Thymus (tissue), 11 donors: ENCODE results near the gene TPCN1. TPM values are rescaled to one million over a fixed set of nuclear protein-coding genes. Genes with fewer than 3 reads are reported as not detected.

Source experiments
- DNase-seq, 9 donors: peaks; one replicate each; pipeline ENCODE4 v3.0.0-alpha.2; 2013; ENCODE audit warnings: low spot score in 9 of 9, low read depth in 6 of 9, missing footprints in 1 of 9
- H3K27ac ChIP-seq, 2 donors: one replicate each; pipeline ENCODE4 v1.5.1; 2013; ENCODE audit warnings: control low read depth in 1 of 2, low read depth in 1 of 2, low read length in 1 of 2, mild to moderate bottlenecking in 1 of 2, moderate library complexity in 1 of 2
- H3K27me3 ChIP-seq, 2 donors: one replicate each; pipeline ENCODE4 v1.5.1; 2013; ENCODE audit warnings: low read length in 1 of 2; ENCODE audit not compliant: control insufficient read depth in 2 of 2, insufficient read depth in 1 of 2
- H3K36me3 ChIP-seq, 2 donors: one replicate each; pipeline ENCODE4 v1.5.1; 2013; ENCODE audit warnings: low read length in 1 of 2, mild to moderate bottlenecking in 1 of 2, moderate library complexity in 1 of 2; ENCODE audit not compliant: control insufficient read depth in 2 of 2, insufficient read depth in 2 of 2
- H3K4me1 ChIP-seq, 2 donors: one replicate each; pipeline ENCODE4 v1.5.1; 2013; ENCODE audit warnings: low read length in 2 of 2; ENCODE audit not compliant: control insufficient read depth in 2 of 2, insufficient read depth in 2 of 2
- H3K4me3 ChIP-seq, 2 donors: one replicate each; pipeline ENCODE4 v1.5.1; 2013; ENCODE audit warnings: low read length in 2 of 2, control low read depth in 1 of 2, mild to moderate bottlenecking in 1 of 2
- H3K9me3 ChIP-seq, 2 donors: one replicate each; pipeline ENCODE4 v1.5.1; 2013; ENCODE audit warnings: low read length in 1 of 2, mild to moderate bottlenecking in 1 of 2; ENCODE audit not compliant: control insufficient read depth in 2 of 2, insufficient read depth in 1 of 2
- WGBS: extraction: QIAGEN DNeasy Blood & Tissue Kit; methylation state at CpG from one replicate; pipeline ENCODE4 v1.1.7; 2013; 5-methylcytosine and 5-hydroxymethylcytosine counted together
- polyA plus RNA-seq: library from polyadenylated mRNA; stranded (reverse); fragments of 200-250 nt; gene quantifications from one replicate; pipeline ENCODE4 v1.2.3, GENCODE V29; 2013
- total RNA-seq: library from RNA; stranded (reverse); fragments of 120-200 nt; gene quantifications from one replicate; pipeline ENCODE4 v1.2.4, GENCODE V29; 2013
- donor health status: healthy.

TPCN1 gene
- total and polyA plus RNA-seq, 2 donors = 4.2 to 16.7 TPM

GRCh38 chr12:113314121-113314529 lies 92.9 kb downstream of the TPCN1 start:
- Histone ChIP-seq H3K4me3 (no peak overlapping the region), H3K9me3 (peaks cover 0 to 1% of the 10 kb centered on the region in 2 donors), H3K36me3 (peaks cover 81 to 99% of the 10 kb centered on the region in 2 donors), H3K27ac (no peak overlapping the region), H3K4me1 (no peaks in the 10 kb centered on the region), H3K27me3 (no peaks in the 10 kb centered on the region)
- DNase-seq = no peak
- 95% methylated on average over 7 of the region's 7 CpGs for WGBS

DNA sequence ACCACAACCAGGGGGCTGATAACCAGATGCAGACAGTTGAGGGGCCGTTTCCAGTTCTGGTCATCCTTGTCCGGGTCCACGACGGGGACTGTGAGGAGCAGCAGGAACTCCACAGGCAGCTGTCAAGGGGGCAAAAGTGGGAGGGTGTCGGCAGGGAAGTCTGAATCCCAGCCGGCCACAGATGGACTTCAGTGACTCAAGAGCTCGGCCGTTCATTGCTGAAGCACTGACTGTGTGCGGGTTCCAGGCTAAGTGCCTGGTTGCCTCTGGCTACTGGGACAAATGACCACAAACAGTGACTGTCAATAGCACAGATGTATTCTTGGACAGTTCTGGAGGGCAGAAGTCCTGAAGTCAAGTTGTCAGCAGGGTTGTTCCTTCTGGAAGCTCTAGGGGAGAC lies 94.1 kb downstream of the TPCN1 start:
- Histone ChIP-seq H3K36me3 (peaks cover 79 to 99% of the 10 kb centered on the region in 2 donors), H3K27me3 (no peaks in the 10 kb centered on the region), H3K4me1 (no peaks in the 10 kb centered on the region), H3K27ac (no peak overlapping the region), H3K4me3 (no peak overlapping the region), H3K9me3 (peaks cover 0 to 1% of the 10 kb centered on the region in 2 donors)
- no peak for DNase-seq
- WGBS = 98% methylated on average over 9 of the region's 9 CpGs

DNA sequence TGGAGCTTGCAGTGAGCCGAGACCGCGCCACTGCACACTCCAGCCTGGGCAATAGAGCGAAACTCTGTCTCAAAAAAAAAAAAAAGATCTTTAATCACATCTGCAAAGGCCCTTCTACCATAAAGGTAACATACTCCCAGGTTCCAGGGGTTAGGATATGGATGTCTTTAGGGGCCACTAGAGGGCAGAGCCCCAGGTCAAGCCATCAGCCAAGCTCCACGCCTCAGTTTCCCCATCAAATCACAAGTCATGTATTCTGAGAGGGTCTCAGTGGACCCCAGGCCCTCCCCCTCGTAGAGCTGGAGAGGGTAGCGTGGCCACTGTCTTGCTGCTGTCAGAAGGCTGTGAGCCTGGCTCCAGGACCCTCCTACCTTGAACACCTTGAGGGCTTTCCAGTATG lies 94.9 kb downstream of the TPCN1 start:
- H3K4me1 ChIP-seq = no peaks in the 10 kb centered on the region
- H3K36me3 ChIP-seq = peaks cover 80 to 100% of the 10 kb centered on the region in 2 donors
- H3K9me3 ChIP-seq = peaks cover 0 to 5% of the 10 kb centered on the region in 2 donors
- H3K27ac ChIP-seq = no peak overlapping the region
- no peaks in the 10 kb centered on the region for H3K27me3 ChIP-seq
- WGBS = 99% methylated on average over 7 of the region's 7 CpGs
- H3K4me3 ChIP-seq = no peak overlapping the region
- DNase-seq = no peak

DNA sequence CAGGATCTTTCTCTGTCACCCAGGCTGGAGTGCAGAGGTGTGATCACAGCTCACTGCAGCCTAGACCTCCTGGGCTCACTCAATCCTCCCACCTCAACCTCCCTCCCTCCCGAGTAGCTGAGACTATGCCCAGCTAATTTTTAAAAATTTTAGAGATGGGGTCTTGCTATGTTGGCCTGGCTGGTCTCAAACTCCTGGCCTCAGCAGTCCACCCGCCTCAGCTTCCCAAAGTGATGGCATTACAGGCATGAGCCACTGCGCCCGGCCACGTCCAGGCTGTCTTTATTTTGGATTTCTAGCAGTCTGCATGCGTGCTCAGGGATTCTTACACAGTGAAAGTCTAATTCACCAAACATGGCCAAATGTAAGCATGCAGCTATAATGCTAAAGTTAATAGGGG lies 95.9 kb downstream of the TPCN1 start:
- peaks cover 0 to 7% of the 10 kb centered on the region in 2 donors for H3K9me3 ChIP-seq
- no peaks in the 10 kb centered on the region for H3K4me1 ChIP-seq
- no peak overlapping the region for H3K27ac ChIP-seq
- no peak overlapping the region for H3K4me3 ChIP-seq
- H3K36me3 ChIP-seq = peaks cover 77 to 98% of the 10 kb centered on the region in 2 donors
- 97% methylated on average over 6 of the region's 6 CpGs for WGBS
- no peaks in the 10 kb centered on the region for H3K27me3 ChIP-seq
- no peak for DNase-seq

DNA sequence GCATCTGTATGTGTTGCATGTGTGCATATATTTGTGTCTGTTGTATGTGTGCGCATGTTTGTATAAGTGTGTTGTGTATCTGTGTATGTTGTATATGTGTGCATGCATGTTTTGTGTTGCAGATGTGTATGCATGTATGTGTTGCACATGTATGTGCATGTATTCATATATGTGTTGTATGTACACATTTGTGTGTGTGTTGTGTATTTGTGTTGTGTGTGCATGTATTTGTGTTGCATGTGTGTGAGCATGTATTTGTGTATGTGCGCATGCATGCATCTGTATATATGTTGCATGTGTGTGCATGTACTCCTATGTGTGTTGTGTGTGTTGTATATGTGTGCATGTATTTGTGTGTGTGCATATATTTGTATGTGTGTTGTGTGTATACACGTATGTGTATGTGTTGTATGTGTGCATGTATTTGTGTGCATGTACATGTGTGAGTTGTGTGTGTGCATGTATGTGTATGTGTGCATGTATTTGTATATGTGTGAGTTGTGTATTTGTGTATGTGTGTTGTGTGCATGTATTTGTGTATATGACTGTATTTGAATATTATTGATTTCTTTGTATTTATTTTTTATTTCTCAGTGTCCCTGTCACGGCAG lies 96.9 kb downstream of the TPCN1 start:
- H3K27ac ChIP-seq = no peak overlapping the region
- peaks cover 76 to 98% of the 10 kb centered on the region in 2 donors for H3K36me3 ChIP-seq
- H3K9me3 ChIP-seq = peaks cover 0 to 10% of the 10 kb centered on the region in 2 donors
- no peaks in the 10 kb centered on the region for H3K27me3 ChIP-seq
- WGBS = 98% methylated on average over 4 of the region's 4 CpGs
- no peak for DNase-seq
- H3K4me3 ChIP-seq = no peak overlapping the region
- no peaks in the 10 kb centered on the region for H3K4me1 ChIP-seq

DNA sequence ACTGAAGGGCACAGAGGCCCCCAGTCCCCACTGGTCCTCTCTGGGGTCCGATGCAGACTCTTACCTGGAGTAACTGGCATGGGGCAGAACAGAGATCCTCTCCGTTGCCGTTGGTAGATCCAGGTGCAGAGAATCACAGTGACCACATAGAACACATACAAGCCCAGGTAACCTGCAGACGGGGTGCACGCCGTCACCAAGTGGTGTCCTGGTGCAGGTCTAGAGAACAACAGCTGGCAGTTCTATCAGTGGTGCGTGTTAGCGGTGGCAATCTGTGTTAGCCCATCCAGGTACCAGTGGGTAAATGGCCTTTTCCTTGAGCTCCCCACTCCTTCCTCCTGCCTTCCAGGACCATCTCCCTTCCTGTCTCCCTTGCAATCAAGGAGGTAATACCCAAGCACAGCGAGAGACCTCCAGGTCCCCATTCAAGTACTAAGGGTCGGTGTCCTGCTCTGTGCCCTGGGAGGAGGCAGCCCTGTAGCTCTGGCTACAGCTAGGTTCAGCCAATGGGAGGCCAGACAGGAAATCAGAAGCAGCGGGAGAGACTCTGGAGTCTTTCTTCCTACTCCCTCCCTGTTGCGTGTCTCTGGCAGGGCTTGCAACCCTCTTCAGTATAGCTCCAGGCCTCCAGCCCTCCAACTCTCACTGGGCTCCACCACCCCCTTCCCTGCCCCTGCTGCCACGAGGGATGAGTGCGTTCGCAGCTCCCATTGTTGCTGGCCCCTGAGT lies 97.8 kb downstream of the TPCN1 start:
- WGBS = 94% methylated on average over 15 of the region's 15 CpGs
- H3K36me3 ChIP-seq = peaks cover 76 to 93% of the 10 kb centered on the region in 2 donors
- DNase-seq = no peak
- H3K27ac ChIP-seq = no peak overlapping the region
- H3K4me1 ChIP-seq = no peaks in the 10 kb centered on the region
- no peak overlapping the region for H3K4me3 ChIP-seq
- H3K27me3 ChIP-seq = no peaks in the 10 kb centered on the region
- H3K9me3 ChIP-seq = peaks cover 0 to 10% of the 10 kb centered on the region in 2 donors

DNA sequence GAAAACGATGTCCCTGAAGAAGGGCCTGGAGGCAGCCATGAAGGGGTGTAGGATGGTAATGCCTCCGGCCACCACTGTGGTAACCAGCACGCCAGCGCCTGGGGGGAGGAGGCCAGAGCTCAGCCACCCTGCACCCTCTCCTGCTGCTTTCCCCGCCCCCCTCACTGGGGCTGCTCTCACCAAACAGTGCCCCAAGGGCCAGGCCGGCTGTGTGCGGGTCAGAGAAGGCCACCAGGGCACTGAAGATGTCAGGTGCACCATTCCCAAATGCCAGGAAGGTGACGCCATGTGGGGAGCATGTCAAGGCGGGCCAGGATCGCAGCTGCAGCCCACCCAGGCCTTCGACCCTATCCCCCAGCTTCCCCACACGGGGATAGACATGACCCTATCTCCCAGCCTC lies 99.1 kb downstream of the TPCN1 start:
- Histone ChIP-seq H3K4me3 (no peak overlapping the region), H3K9me3 (peaks cover 0 to 10% of the 10 kb centered on the region in 2 donors), H3K36me3 (peaks cover 62 to 80% of the 10 kb centered on the region in 2 donors), H3K4me1 (no peaks in the 10 kb centered on the region), H3K27me3 (no peaks in the 10 kb centered on the region), H3K27ac (no peak overlapping the region)
- 97% methylated on average over 12 of the region's 12 CpGs for WGBS
- DNase-seq = no peak

DNA sequence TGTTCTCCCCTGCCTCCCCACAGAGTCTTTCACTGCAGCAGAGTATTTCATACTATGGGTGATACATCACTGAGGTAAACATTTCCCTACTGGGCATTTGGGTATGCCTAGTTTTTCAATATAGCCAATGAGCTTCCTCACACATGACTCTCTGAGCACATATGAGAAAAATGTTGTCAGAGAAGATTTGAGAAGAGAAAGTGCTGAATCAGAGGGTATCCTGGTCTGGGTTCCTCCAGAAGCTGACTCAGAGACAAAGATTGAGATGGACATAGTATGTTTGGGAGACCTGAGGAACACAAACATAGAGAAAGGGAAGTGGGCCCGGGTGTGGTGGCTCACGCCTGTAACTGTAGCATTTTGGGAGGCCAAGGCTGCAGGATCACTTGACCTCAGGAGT lies 101.1 kb downstream of the TPCN1 start:
- H3K9me3 ChIP-seq = peaks cover 0 to 10% of the 10 kb centered on the region in 2 donors
- H3K4me3 ChIP-seq = no peak overlapping the region
- no peak for DNase-seq
- 97% methylated on average over 2 of the region's 2 CpGs for WGBS
- peaks cover 52 to 71% of the 10 kb centered on the region in 2 donors for H3K36me3 ChIP-seq
- H3K4me1 ChIP-seq = no peaks in the 10 kb centered on the region
- no peaks in the 10 kb centered on the region for H3K27me3 ChIP-seq
- no peak overlapping the region for H3K27ac ChIP-seq

- no peak for DNase-seq
- peaks cover 42 to 60% of the 10 kb centered on the region in 2 donors for H3K36me3 ChIP-seq
- H3K4me1 ChIP-seq = no peaks in the 10 kb centered on the region
- no peak overlapping the region for H3K4me3 ChIP-seq
- WGBS = 95% methylated on average over 3 of the region's 3 CpGs
- H3K27me3 ChIP-seq = no peaks in the 10 kb centered on the region
- H3K9me3 ChIP-seq = peaks cover 0 to 8% of the 10 kb centered on the region in 2 donors
- H3K27ac ChIP-seq = no peak overlapping the region
Measured at GRCh38 chr12:113325916-113326315, 104.7 kb downstream of the TPCN1 start.
